H1 (cell line): ENCODE results near the gene HMCN2. TPM values are rescaled to one million over a fixed set of nuclear protein-coding genes. Genes with fewer than 3 reads are reported as not detected.

Experiments used
- BCL11A ChIP-seq, 2 experiments: IDR thresholded peaks; one replicate each; pipeline ENCODE4 v1.6.1; 2011; ENCODE audit warnings: low read depth in 2 of 2, low read length in 2 of 2, mild to moderate bottlenecking in 2 of 2
- FOSL1 ChIP-seq: IDR thresholded peaks from 2 replicates; pipeline ENCODE4 v1.6.1; 2011; ENCODE audit warnings: mild to moderate bottlenecking, low read depth, low read length, moderate library complexity; ENCODE audit not compliant: insufficient read depth
- SIX5 ChIP-seq: IDR thresholded peaks from 2 replicates; pipeline ENCODE4 v1.6.1; 2011; ENCODE audit warnings: mild to moderate bottlenecking, low read depth, low read length
- SP1 ChIP-seq: IDR thresholded peaks from 2 replicates; pipeline ENCODE4 v1.6.1; 2011; ENCODE audit warnings: low read depth, low read length
- polyA plus RNA-seq, 7 experiments: library from polyadenylated mRNA; depleted of rRNA in 3 of 7; stranded (reverse) in 5 of 7; unstranded in 2 of 7; fragments of >200 nt in 5 of 7; fragments of 200-250 nt in 2 of 7; gene quantifications; 1 replicate in 5 of 7; 2 replicates in 1 of 7; 4 replicates in 1 of 7; pipeline versions ENCODE4 v1.2.1 to v1.2.3, GENCODE V29; 2011 to 2013; ENCODE audit warnings: missing spikeins in 2 of 7, mixed read lengths in 2 of 7
- total RNA-seq: library from RNA; stranded (reverse); fragmentation: NEBNext Ultra II Directional; extraction: Animal tissue kit (Norgen Biotek cat#: 25700); gene quantifications from 2 replicates; pipeline ENCODE4 v1.2.1, GENCODE V29; 2021

The HMCN2 gene
- total and polyA plus RNA-seq, 2 of the 8 experiments (the other 6 are each of a cell fraction or from before 2014, with no cell fraction given) = 5.0 to 9.1 TPM

GRCh38 chr9:130478152-130478551 lies 212.6 kb downstream of the HMCN2 start (continued):
- no peak for TF ChIP-seq FOSL1
- no peak for TF ChIP-seq BCL11A (IDR thresholded peaks at IDR 0.05; ENCODE audit: low read depth in 2 of 2, low read length in 2 of 2)
- no peak for TF ChIP-seq SP1
- no peak for TF ChIP-seq SIX5
- TF ChIP-seq, all 59 proteins: peak for 0
